Measurements from ENCODE around the gene NPBWR2.

NPBWR2 gene

GRCh38 chr20:64057628-64058498 lies 49.5 kb downstream of the NPBWR2 start:
- no peaks in the 10 kb centered on the region for H3K9me3 ChIP-seq (ENCODE audit: control insufficient read depth, insufficient read depth, low read length)
- peaks cover 7% of the 10 kb centered on the region; the same call in 1 of the 2 replicates for H3K27me3 ChIP-seq (ENCODE audit: control insufficient read depth, insufficient read depth, low read length)
- H3K9ac ChIP-seq (ENCODE audit: low read depth, low read length), result no peak overlapping the region
- H3K36me3 ChIP-seq (ENCODE audit: control insufficient read depth, insufficient read depth, low read length), result no peaks in the 10 kb centered on the region
- H3K4me3 ChIP-seq (ENCODE audit: low read depth, low read length), result no peak overlapping the region
- H3K27ac ChIP-seq (ENCODE audit: low read depth, low read length), result no peak overlapping the region
- H3K4me1 ChIP-seq (ENCODE audit: control insufficient read depth, insufficient read depth, low read length), result peaks cover 30% of the 10 kb centered on the region

- no peak overlapping the region for H3K27ac ChIP-seq (ENCODE audit: low read depth, low read length)
- H3K4me3 ChIP-seq (ENCODE audit: low read depth, low read length), result no peak overlapping the region
- peaks cover 24% of the 10 kb centered on the region for H3K4me1 ChIP-seq (ENCODE audit: control insufficient read depth, insufficient read depth, low read length)
Observed at GRCh38 chr20:64056889-64057627, 50.3 kb downstream of the NPBWR2 start.

GRCh38 chr20:64056639-64056888 lies 50.8 kb downstream of the NPBWR2 start:
- Histone ChIP-seq H3K9me3 (ENCODE audit: control insufficient read depth, insufficient read depth, low read length) (no peaks in the 10 kb centered on the region), H3K27me3 (ENCODE audit: control insufficient read depth, insufficient read depth, low read length) (peaks cover 12% of the 10 kb centered on the region), H3K4me1 (ENCODE audit: control insufficient read depth, insufficient read depth, low read length) (peaks cover 24% of the 10 kb centered on the region), H3K36me3 (ENCODE audit: control insufficient read depth, insufficient read depth, low read length) (no peaks in the 10 kb centered on the region), H3K4me3 (ENCODE audit: low read depth, low read length) (no peak overlapping the region), H3K27ac (ENCODE audit: low read depth, low read length) (no peak overlapping the region), H3K9ac (ENCODE audit: low read depth, low read length) (no peak overlapping the region)

More at GRCh38 chr20:64056889-64057627, 50.3 kb downstream of the NPBWR2 start:
- H3K9ac ChIP-seq (ENCODE audit: low read depth, low read length), result no peak overlapping the region
- no peaks in the 10 kb centered on the region for H3K9me3 ChIP-seq (ENCODE audit: control insufficient read depth, insufficient read depth, low read length)
- H3K36me3 ChIP-seq (ENCODE audit: control insufficient read depth, insufficient read depth, low read length), result no peaks in the 10 kb centered on the region
- peaks cover 11% of the 10 kb centered on the region for H3K27me3 ChIP-seq (ENCODE audit: control insufficient read depth, insufficient read depth, low read length)

GRCh38 chr20:64055893-64056638 lies 51.3 kb downstream of the NPBWR2 start:
- Histone ChIP-seq H3K27me3 (ENCODE audit: control insufficient read depth, insufficient read depth, low read length) (peaks cover 17% of the 10 kb centered on the region), H3K9ac (ENCODE audit: low read depth, low read length) (no peak overlapping the region), H3K36me3 (ENCODE audit: control insufficient read depth, insufficient read depth, low read length) (no peaks in the 10 kb centered on the region), H3K9me3 (ENCODE audit: control insufficient read depth, insufficient read depth, low read length) (no peaks in the 10 kb centered on the region), H3K4me3 (ENCODE audit: low read depth, low read length) (no peak overlapping the region), H3K4me1 (ENCODE audit: control insufficient read depth, insufficient read depth, low read length) (peaks cover 24% of the 10 kb centered on the region), H3K27ac (ENCODE audit: low read depth, low read length) (no peak overlapping the region)

GRCh38 chr20:64055396-64055892 lies 51.9 kb downstream of the NPBWR2 start:
- Histone ChIP-seq H3K4me1 (ENCODE audit: control insufficient read depth, insufficient read depth, low read length) (peaks cover 24% of the 10 kb centered on the region), H3K9ac (ENCODE audit: low read depth, low read length) (no peak overlapping the region), H3K27ac (ENCODE audit: low read depth, low read length) (no peak overlapping the region), H3K4me3 (ENCODE audit: low read depth, low read length) (no peak overlapping the region), H3K9me3 (ENCODE audit: control insufficient read depth, insufficient read depth, low read length) (no peaks in the 10 kb centered on the region), H3K36me3 (ENCODE audit: control insufficient read depth, insufficient read depth, low read length) (no peaks in the 10 kb centered on the region), H3K27me3 (ENCODE audit: control insufficient read depth, insufficient read depth, low read length) (peaks cover 23% of the 10 kb centered on the region)

GRCh38 chr20:64053841-64054661 lies 53.3 kb downstream of the NPBWR2 start:
- H3K27me3 ChIP-seq (ENCODE audit: control insufficient read depth, insufficient read depth, low read length), result peaks cover 36% of the 10 kb centered on the region
- peak overlapping the region; percentile 83 for H3K27ac ChIP-seq (ENCODE audit: low read depth, low read length)
- H3K4me3 ChIP-seq (ENCODE audit: low read depth, low read length), result no peak overlapping the region
- H3K4me1 ChIP-seq (ENCODE audit: control insufficient read depth, insufficient read depth, low read length), result peaks cover 28% of the 10 kb centered on the region
- no peak overlapping the region for H3K9ac ChIP-seq (ENCODE audit: low read depth, low read length)
- no peaks in the 10 kb centered on the region for H3K9me3 ChIP-seq (ENCODE audit: control insufficient read depth, insufficient read depth, low read length)
- no peaks in the 10 kb centered on the region for H3K36me3 ChIP-seq (ENCODE audit: control insufficient read depth, insufficient read depth, low read length)

Measured in HUES48 (cell line).